ENCODE data around the gene ADGRL3. TPM values are rescaled to one million over a fixed set of nuclear protein-coding genes. Genes with fewer than 3 reads are reported as not detected.

Gene ADGRL3
- total RNA-seq, 1 donor from 2014 or later: not detected

- no peaks in the 10 kb centered on the region for H3K4me1 Mint-ChIP-seq
- POLR2A ChIA-PET: no interaction called here
- intact Hi-C loops (cut with micrococcal nuclease): no loop called here
- ATAC-seq (ENCODE audit: low read depth): no peak
- H3K4me3 Mint-ChIP-seq: no peak overlapping the region
- H3K9me3 Mint-ChIP-seq: peaks cover 24% of the 10 kb centered on the region
- CTCF ChIA-PET: no interaction called here
- TF ChIP-seq CTCF (IDR thresholded peaks at IDR 0.05): no peak
- H3K27ac Mint-ChIP-seq: no peak overlapping the region
- DNase-seq: no peak
- H3K36me3 Mint-ChIP-seq (ENCODE audit: low read depth): no peaks in the 10 kb centered on the region
- H3K27me3 Mint-ChIP-seq: no peaks in the 10 kb centered on the region
Measured at GRCh38 chr4:61532336-61533000, 332.3 kb downstream of the ADGRL3 start.

DNA sequence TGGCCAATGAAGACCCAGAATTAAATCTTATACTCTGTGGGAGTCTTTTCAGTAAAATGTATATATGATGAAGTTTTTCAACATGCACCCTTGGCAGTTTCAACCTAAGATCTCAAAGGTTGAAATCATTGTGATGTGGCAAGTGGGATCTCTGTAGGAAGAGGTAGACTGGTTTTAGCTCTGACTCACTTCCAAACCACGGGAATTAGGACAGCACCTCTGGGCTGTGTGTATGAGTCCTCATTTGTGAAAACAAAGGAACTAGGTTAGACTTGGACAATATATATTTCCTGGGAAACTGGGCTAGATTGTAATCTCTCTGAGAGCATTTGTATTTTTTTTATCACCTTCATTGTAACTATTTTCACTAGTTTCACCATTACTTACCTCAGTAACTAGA, 333.0 kb downstream of the ADGRL3 start:
- H3K4me1 Mint-ChIP-seq: no peaks in the 10 kb centered on the region
- ChIA-PET CTCF (no interaction called here), POLR2A (no interaction called here)
- no peak overlapping the region for H3K4me3 Mint-ChIP-seq
- H3K27ac Mint-ChIP-seq: no peak overlapping the region
- no peaks in the 10 kb centered on the region for H3K36me3 Mint-ChIP-seq (ENCODE audit: low read depth)
- ATAC-seq (ENCODE audit: low read depth): no peak
- DNase-seq: no peak
- no peak for TF ChIP-seq CTCF (IDR thresholded peaks at IDR 0.05)
- H3K9me3 Mint-ChIP-seq: peaks cover 21% of the 10 kb centered on the region
- intact Hi-C loops (cut with micrococcal nuclease): no loop called here
- no peaks in the 10 kb centered on the region for H3K27me3 Mint-ChIP-seq

GRCh38 chr4:61540944-61541343, 340.8 kb downstream of the ADGRL3 start:
- Mint-ChIP-seq H3K36me3 (ENCODE audit: low read depth) (no peaks in the 10 kb centered on the region), H3K4me3 (no peak overlapping the region), H3K27ac (no peak overlapping the region), H3K9me3 (peaks cover 8% of the 10 kb centered on the region), H3K27me3 (no peaks in the 10 kb centered on the region), H3K4me1 (no peaks in the 10 kb centered on the region)
- POLR2A ChIA-PET: no interaction called here
- TF ChIP-seq CTCF (IDR thresholded peaks at IDR 0.05): no peak
- no peak for ATAC-seq (ENCODE audit: low read depth)
- intact Hi-C loops (cut with micrococcal nuclease): no loop called here
- CTCF ChIA-PET: no interaction called here
- no peak for DNase-seq

DNA sequence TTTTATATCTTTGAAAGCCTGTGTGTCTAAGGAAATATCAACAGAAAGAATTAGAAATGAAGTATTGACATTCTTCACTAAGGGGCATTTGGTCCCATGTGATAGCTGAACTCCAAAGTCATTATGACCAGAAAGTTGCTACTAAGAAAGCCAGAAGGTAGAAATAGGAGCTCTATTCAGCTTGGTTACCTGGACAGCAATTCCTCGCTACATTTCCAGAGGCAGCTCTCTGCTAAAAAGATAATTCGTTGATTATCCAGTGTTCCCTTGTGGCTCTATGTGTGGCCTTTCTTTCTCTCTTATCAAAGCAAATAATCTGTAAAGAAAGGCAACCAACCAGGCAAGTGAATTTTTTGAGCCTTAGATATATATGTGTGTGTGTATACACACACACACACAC, 341.3 kb downstream of the ADGRL3 start:
- intact Hi-C loops (cut with micrococcal nuclease): no loop called here
- DNase-seq: no peak
- no peak for TF ChIP-seq CTCF (IDR thresholded peaks at IDR 0.05)
- CTCF ChIA-PET: no interaction called here
- POLR2A ChIA-PET: no interaction called here
- Mint-ChIP-seq H3K9me3 (peaks cover 7% of the 10 kb centered on the region), H3K27ac (no peak overlapping the region), H3K36me3 (ENCODE audit: low read depth) (no peaks in the 10 kb centered on the region), H3K4me3 (no peak overlapping the region), H3K4me1 (no peaks in the 10 kb centered on the region), H3K27me3 (no peaks in the 10 kb centered on the region)
- no peak for ATAC-seq (ENCODE audit: low read depth)

DNA sequence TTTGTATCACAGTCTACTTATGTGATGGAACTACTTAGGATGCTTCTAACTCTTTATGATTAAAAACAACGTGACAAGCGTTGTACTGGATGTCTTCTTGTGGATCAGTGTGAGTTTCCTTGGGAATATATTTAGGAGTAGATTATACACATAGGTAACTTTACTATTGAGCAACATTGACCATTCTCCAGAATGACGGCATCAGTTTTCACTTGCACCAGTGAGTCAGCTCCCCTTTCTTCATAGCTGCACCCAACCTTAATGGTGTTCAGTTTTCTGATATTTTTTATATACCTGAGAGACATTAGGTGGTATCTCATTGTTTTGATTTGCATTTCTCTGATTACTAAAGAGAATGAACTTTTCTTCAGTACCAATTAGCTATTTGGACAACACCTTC, 343.9 kb downstream of the ADGRL3 start:
- intact Hi-C loops (cut with micrococcal nuclease): no loop called here
- Mint-ChIP-seq H3K27me3 (no peaks in the 10 kb centered on the region), H3K9me3 (peaks cover 5% of the 10 kb centered on the region), H3K27ac (no peak overlapping the region), H3K4me1 (no peaks in the 10 kb centered on the region), H3K4me3 (no peak overlapping the region), H3K36me3 (ENCODE audit: low read depth) (no peaks in the 10 kb centered on the region)
- no peak for TF ChIP-seq CTCF (IDR thresholded peaks at IDR 0.05)
- CTCF ChIA-PET: no interaction called here
- POLR2A ChIA-PET: no interaction called here
- no peak for ATAC-seq (ENCODE audit: low read depth)
- no peak for DNase-seq
